OCI-LY7 (cell line): ENCODE data around the gene NAALADL2. TPM values are rescaled to one million over a fixed set of nuclear protein-coding genes. Genes with fewer than 3 reads are reported as not detected.

Source experiments
- BruUV-seq: library from RNA; stranded (reverse); fragments of 400-500 nt; replicated peaks from 2 replicates; lab custom pipeline; 2021; lab: Mats Ljungman, UMichigan
- CTCF ChIA-PET: fragments of 300-600 bp; sonication (Branson Sonifier 250); formaldehyde crosslinking; loops from one replicate; lab custom pipeline; 2022; ENCODE audit warnings: antibody characterized with exemption; ENCODE audit not compliant: unreplicated experiment; lab: Charles Lee
- POLR2A ChIA-PET: fragments of 300-600 bp; sonication (Branson Sonifier 250); formaldehyde crosslinking; loops from one replicate; lab custom pipeline; 2022; ENCODE audit warnings: antibody characterized with exemption; lab: Charles Lee
- DNase-seq: peaks from one replicate; pipeline ENCODE4 v3.0.0-alpha.2; 2015; ENCODE audit warnings: low spot score
- H2AFZ ChIP-seq: fragments of 200-600 bp; sonication (generic), shearing (Covaris generic); 2 replicates; pipeline ENCODE4 v1.6.1; 2014; ENCODE audit warnings: mild to moderate bottlenecking, antibody characterized with exemption, low read length, moderate library complexity
- H3K27ac ChIP-seq: fragments of 200-600 bp; sonication (generic); 2 replicates; pipeline ENCODE4 v1.5.1; 2014; ENCODE audit warnings: mixed run types, low read depth, mild to moderate bottlenecking, moderate library complexity, low read length, inconsistent platforms; ENCODE audit not compliant: poor library complexity, severe bottlenecking
- H3K36me3 ChIP-seq: fragments of 200-600 bp; sonication (generic); 2 replicates; pipeline ENCODE4 v1.6.1; 2014; ENCODE audit warnings: mild to moderate bottlenecking, antibody characterized with exemption, low read length, moderate library complexity, mixed read lengths; ENCODE audit not compliant: insufficient read depth
- H3K4me1 ChIP-seq: fragments of 200-600 bp; sonication (generic); 2 replicates; pipeline ENCODE4 v1.5.1; 2014; ENCODE audit warnings: mild to moderate bottlenecking, low read length; ENCODE audit not compliant: insufficient read depth, poor library complexity, severe bottlenecking
- H3K4me2 ChIP-seq: fragments of 200-600 bp; sonication (generic); 2 replicates; pipeline ENCODE4 v1.6.1; 2014; ENCODE audit warnings: mild to moderate bottlenecking, low read length
- H3K4me3 ChIP-seq: fragments of 200-600 bp; sonication (generic); 2 replicates; pipeline ENCODE4 v1.5.1; 2014; ENCODE audit warnings: mild to moderate bottlenecking, low read depth, low read length; ENCODE audit not compliant: poor library complexity, severe bottlenecking
- H3K79me2 ChIP-seq: fragments of 200-600 bp; sonication (generic); 2 replicates; pipeline ENCODE4 v1.6.1; 2016; ENCODE audit warnings: low read depth, mild to moderate bottlenecking, low read length, moderate library complexity, mixed read lengths; ENCODE audit not compliant: insufficient read depth
- H3K9me2 ChIP-seq: fragments of 200-600 bp; sonication (generic); 2 replicates; pipeline ENCODE4 v1.6.1; 2016; ENCODE audit warnings: mild to moderate bottlenecking, low read length, mixed read lengths; ENCODE audit not compliant: insufficient read depth
- H3K9me3 ChIP-seq: fragments of 200-600 bp; sonication (generic); 2 replicates; pipeline ENCODE4 v1.6.1; 2014; ENCODE audit warnings: mild to moderate bottlenecking, mixed run types, low read length, mixed read lengths
- H4K20me1 ChIP-seq: fragments of 200-600 bp; sonication (generic); 2 replicates; pipeline ENCODE4 v1.6.1; 2014; ENCODE audit warnings: mild to moderate bottlenecking, antibody characterized with exemption, low read length, moderate library complexity, mixed read lengths; ENCODE audit not compliant: insufficient read depth
- EZH2phosphoT487 ChIP-seq: fragments of 200-600 bp; sonication (generic); IDR thresholded peaks from 2 replicates; pipeline ENCODE4 v1.6.1; 2018; ENCODE audit warnings: low read depth, borderline replicate concordance, mild to moderate bottlenecking, mixed run types, antibody characterized with exemption, low read length, moderate library complexity, mixed read lengths
- intact Hi-C: fragments of 100-400 bp; cut with micrococcal nuclease; formaldehyde crosslinking; loops from one replicate; pipeline ENCODE4 v1.10.0; 2022; ENCODE audit not compliant: unreplicated experiment
- total RNA-seq, 2 experiments: library from RNA; depleted of rRNA in 1 of 2; stranded (reverse); fragments of >200 nt in 1 of 2; shearing (Covaris generic) in 1 of 2; gene quantifications; 2 replicates each; pipeline ENCODE4 v1.2.3, GENCODE V29; 2014 to 2022
- TF ChIP-seq, protein P1 (sequence below): fragments of 200-600 bp; sonication (generic); conservative IDR thresholded peaks from 2 replicates; pipeline ENCODE4 v1.5.1; 2014; ENCODE audit warnings: mild to moderate bottlenecking, antibody characterized with exemption, low read length, moderate library complexity, mixed read lengths

Gene NAALADL2
- total RNA-seq, 2 experiments from 2014 or later = 0.25 to 0.70 TPM

- H3K4me1 ChIP-seq = no peaks in the 10 kb centered on the region
- H3K4me2 ChIP-seq = no peak overlapping the region
- no peaks in the 10 kb centered on the region for H4K20me1 ChIP-seq
- H3K79me2 ChIP-seq = no peaks in the 10 kb centered on the region
- intact Hi-C loops = no loop called here
- TF ChIP-seq EZH2phosphoT487 = no peak
- TF ChIP-seq, protein P1, sequence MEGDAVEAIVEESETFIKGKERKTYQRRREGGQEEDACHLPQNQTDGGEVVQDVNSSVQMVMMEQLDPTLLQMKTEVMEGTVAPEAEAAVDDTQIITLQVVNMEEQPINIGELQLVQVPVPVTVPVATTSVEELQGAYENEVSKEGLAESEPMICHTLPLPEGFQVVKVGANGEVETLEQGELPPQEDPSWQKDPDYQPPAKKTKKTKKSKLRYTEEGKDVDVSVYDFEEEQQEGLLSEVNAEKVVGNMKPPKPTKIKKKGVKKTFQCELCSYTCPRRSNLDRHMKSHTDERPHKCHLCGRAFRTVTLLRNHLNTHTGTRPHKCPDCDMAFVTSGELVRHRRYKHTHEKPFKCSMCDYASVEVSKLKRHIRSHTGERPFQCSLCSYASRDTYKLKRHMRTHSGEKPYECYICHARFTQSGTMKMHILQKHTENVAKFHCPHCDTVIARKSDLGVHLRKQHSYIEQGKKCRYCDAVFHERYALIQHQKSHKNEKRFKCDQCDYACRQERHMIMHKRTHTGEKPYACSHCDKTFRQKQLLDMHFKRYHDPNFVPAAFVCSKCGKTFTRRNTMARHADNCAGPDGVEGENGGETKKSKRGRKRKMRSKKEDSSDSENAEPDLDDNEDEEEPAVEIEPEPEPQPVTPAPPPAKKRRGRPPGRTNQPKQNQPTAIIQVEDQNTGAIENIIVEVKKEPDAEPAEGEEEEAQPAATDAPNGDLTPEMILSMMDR = no peak
- H3K9me3 ChIP-seq = no peaks in the 10 kb centered on the region
- no TSS peak for BruUV-seq
- CTCF ChIA-PET = no interaction called here
- no peaks in the 10 kb centered on the region for H3K9me2 ChIP-seq
- POLR2A ChIA-PET = no interaction called here
- no peak for DNase-seq
- H3K27ac ChIP-seq = no peak overlapping the region
- no peak overlapping the region for H3K4me3 ChIP-seq
- no peak overlapping the region for H2AFZ ChIP-seq
- H3K36me3 ChIP-seq = no peaks in the 10 kb centered on the region
Measured at GRCh38 chr3:175792245-175792644, 933.1 kb downstream of the NAALADL2 start.

DNA sequence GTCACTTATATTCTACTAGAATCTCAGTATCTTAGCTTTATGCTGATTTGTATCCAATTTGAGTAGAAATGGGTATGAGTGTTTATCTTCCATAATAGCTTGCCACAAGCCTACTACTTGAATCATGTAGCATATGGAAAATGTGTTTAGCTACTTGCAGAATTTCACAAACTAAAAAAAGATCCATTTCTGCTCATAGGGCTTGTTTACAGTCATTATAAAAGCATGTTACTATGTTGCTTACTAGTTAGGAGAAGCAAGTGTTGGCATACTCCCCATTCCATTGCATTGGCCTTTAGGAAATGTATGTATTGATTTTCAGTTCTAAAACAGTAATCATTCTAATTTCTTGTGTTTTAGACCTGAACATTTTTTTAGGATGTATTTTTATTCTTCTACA, 939.2 kb downstream of the NAALADL2 start:
- no peaks in the 10 kb centered on the region for H3K9me2 ChIP-seq
- no peak overlapping the region for H3K27ac ChIP-seq
- no peak overlapping the region for H2AFZ ChIP-seq
- H3K9me3 ChIP-seq = no peaks in the 10 kb centered on the region
- DNase-seq = no peak
- H3K4me2 ChIP-seq = no peak overlapping the region
- H3K79me2 ChIP-seq = no peaks in the 10 kb centered on the region
- POLR2A ChIA-PET = interaction anchor here (0.7 kb wide), 1 partner anchor 45 kb away, joined by 4 read pairs; no protein-coding TSS in a partner anchor
- intact Hi-C loops = no loop called here
- no peak overlapping the region for H3K4me3 ChIP-seq
- no peaks in the 10 kb centered on the region for H3K4me1 ChIP-seq
- no peak for TF ChIP-seq EZH2phosphoT487
- TF ChIP-seq, protein P1 = no peak
- BruUV-seq = no TSS peak
- CTCF ChIA-PET = no interaction called here
- no peaks in the 10 kb centered on the region for H3K36me3 ChIP-seq
- no peaks in the 10 kb centered on the region for H4K20me1 ChIP-seq

GRCh38 chr3:175805825-175806224, 946.7 kb downstream of the NAALADL2 start:
- H4K20me1 ChIP-seq = no peaks in the 10 kb centered on the region
- H3K36me3 ChIP-seq = no peaks in the 10 kb centered on the region
- no peak for DNase-seq
- H3K79me2 ChIP-seq = no peaks in the 10 kb centered on the region
- H3K9me3 ChIP-seq = no peaks in the 10 kb centered on the region
- ChIA-PET POLR2A (no interaction called here), CTCF (no interaction called here)
- intact Hi-C loops = no loop called here
- H3K4me3 ChIP-seq = no peak overlapping the region
- no peak overlapping the region for H2AFZ ChIP-seq
- no peaks in the 10 kb centered on the region for H3K4me1 ChIP-seq
- H3K27ac ChIP-seq = no peak overlapping the region
- BruUV-seq = no TSS peak
- no peak overlapping the region for H3K4me2 ChIP-seq
- no peaks in the 10 kb centered on the region for H3K9me2 ChIP-seq
- no peak for TF ChIP-seq EZH2phosphoT487
- TF ChIP-seq, protein P1 = no peak
